Measurements from ENCODE around the gene CYP19A1.

- no peak for TF ChIP-seq CTCF (IDR thresholded peaks at IDR 0.05)
- TF ChIP-seq POLR2A (IDR thresholded peaks at IDR 0.05), result no peak
These were observed 18.9 kb downstream of the CYP19A1 start for GRCh38 chr15:51319539-51319938.
